WTC11 (cell line): ENCODE data around the gene TACO1. TPM values are rescaled to one million over a fixed set of nuclear protein-coding genes. Genes with fewer than 3 reads are reported as not detected.

Experiments used
- ATAC-seq: fragments of 200-7000 bp; cut with Tn5 transposase; 2 replicates; pipeline ENCODE4 v1.10.0; 2021; ENCODE audit warnings: mild to moderate bottlenecking, moderate library complexity
- CTCF ChIA-PET: fragments of 300-600 bp; sonication (Branson Sonifier 250); formaldehyde crosslinking; loops from one replicate; lab custom pipeline; 2021; ENCODE audit warnings: antibody characterized with exemption; lab: Charles Lee
- POLR2A ChIA-PET: fragments of 350-600 bp; sonication (Branson Sonifier 250); formaldehyde crosslinking; loops from one replicate; lab custom pipeline; 2021; ENCODE audit warnings: antibody characterized with exemption; lab: Charles Lee
- DNase-seq: peaks from one replicate; pipeline ENCODE4 v3.0.0; 2021; ENCODE audit warnings: low spot score
- H3K27ac Mint-ChIP-seq: 2 replicates; pipeline ENCODE4 v1.8.0; 2021; ENCODE audit warnings: mixed read lengths
- H3K27me3 Mint-ChIP-seq: 2 replicates; pipeline ENCODE4 v1.8.0; 2021; ENCODE audit warnings: low read depth, mild to moderate bottlenecking, moderate library complexity, mixed read lengths
- H3K36me3 Mint-ChIP-seq: 2 replicates; pipeline ENCODE4 v1.8.0; 2021; ENCODE audit warnings: mixed read lengths
- H3K4me1 Mint-ChIP-seq: 2 replicates; pipeline ENCODE4 v1.8.0; 2022; ENCODE audit warnings: mixed read lengths
- H3K4me3 Mint-ChIP-seq: 2 replicates; pipeline ENCODE4 v1.8.0; 2021; ENCODE audit warnings: mild to moderate bottlenecking, moderate library complexity, mixed read lengths
- H3K9me3 Mint-ChIP-seq: 2 replicates; pipeline ENCODE4 v1.8.0; 2021; ENCODE audit warnings: mixed read lengths
- AR ChIP-seq: fragments of 250-450 bp; sonication (Bioruptor Pico); IDR thresholded peaks from 2 replicates; pipeline ENCODE4 v1.9.0; 2021; ENCODE audit warnings: mild to moderate bottlenecking
- ARID4B ChIP-seq: sonication (generic); formaldehyde crosslinking; IDR thresholded peaks from 2 replicates; pipeline ENCODE4 v1.8.0; 2023; ENCODE audit warnings: missing genetic modification reagents, mild to moderate bottlenecking, borderline replicate concordance
- CBFB ChIP-seq: sonication (generic); formaldehyde crosslinking; IDR thresholded peaks from 2 replicates; pipeline ENCODE4 v1.8.1; 2022; ENCODE audit warnings: mild to moderate bottlenecking, low read depth, missing genetic modification reagents
- CREB1 ChIP-seq: sonication (generic); formaldehyde crosslinking; IDR thresholded peaks from 2 replicates; pipeline ENCODE4 v1.8.0; 2023; ENCODE audit warnings: mild to moderate bottlenecking, missing genetic modification reagents
- E2F4 ChIP-seq: sonication (generic); formaldehyde crosslinking; IDR thresholded peaks from 2 replicates; pipeline ENCODE4 v1.8.1; 2022; ENCODE audit warnings: low read depth, mild to moderate bottlenecking, moderate library complexity, missing genetic modification reagents, borderline replicate concordance
- ELF4 ChIP-seq: sonication (generic); formaldehyde crosslinking; IDR thresholded peaks from 2 replicates; pipeline ENCODE4 v1.8.1; 2022; ENCODE audit warnings: low read depth, mild to moderate bottlenecking, moderate library complexity, missing genetic modification reagents
- ERG ChIP-seq: fragments of 250-450 bp; sonication (Bioruptor Pico); IDR thresholded peaks from 2 replicates; pipeline ENCODE4 v1.8.0; 2021; ENCODE audit warnings: mild to moderate bottlenecking
- ESRRA ChIP-seq: sonication (generic); formaldehyde crosslinking; IDR thresholded peaks from 2 replicates; pipeline ENCODE4 v1.8.1; 2022; ENCODE audit warnings: mild to moderate bottlenecking, missing genetic modification reagents, borderline replicate concordance
- FOXJ3 ChIP-seq: sonication (generic); formaldehyde crosslinking; IDR thresholded peaks from 2 replicates; pipeline ENCODE4 v1.9.0; 2021; ENCODE audit warnings: missing genetic modification reagents, mild to moderate bottlenecking, borderline replicate concordance
- FOXP4 ChIP-seq: sonication (generic); formaldehyde crosslinking; IDR thresholded peaks from 2 replicates; pipeline ENCODE4 v1.8.0; 2022; ENCODE audit warnings: mild to moderate bottlenecking, missing genetic modification reagents
- JUN ChIP-seq: sonication (generic); formaldehyde crosslinking; IDR thresholded peaks from 2 replicates; pipeline ENCODE4 v1.8.0; 2023; ENCODE audit warnings: mild to moderate bottlenecking, missing genetic modification reagents
- KAT7 ChIP-seq: sonication (generic); formaldehyde crosslinking; IDR thresholded peaks from 2 replicates; pipeline ENCODE4 v1.8.1; 2023; ENCODE audit warnings: missing genetic modification reagents, mild to moderate bottlenecking, borderline replicate concordance
- NFYB ChIP-seq: sonication (generic); formaldehyde crosslinking; conservative IDR thresholded peaks from 2 replicates; pipeline ENCODE4 v1.8.0; 2022; ENCODE audit warnings: low read depth, missing genetic modification reagents
- OVOL2 ChIP-seq: fragments of 250-450 bp; sonication (Bioruptor Pico); IDR thresholded peaks from 2 replicates; pipeline ENCODE4 v1.9.0; 2021; ENCODE audit warnings: mild to moderate bottlenecking, borderline replicate concordance
- PRRX2 ChIP-seq: fragments of 250-450 bp; sonication (Bioruptor Pico); IDR thresholded peaks from 2 replicates; pipeline ENCODE4 v1.8.0; 2021; ENCODE audit warnings: mild to moderate bottlenecking
- SOX15 ChIP-seq: fragments of 250-450 bp; sonication (Bioruptor Pico); IDR thresholded peaks from 2 replicates; pipeline ENCODE4 v1.9.0; 2021; ENCODE audit warnings: mild to moderate bottlenecking
- TP53 ChIP-seq: sonication (generic); formaldehyde crosslinking; IDR thresholded peaks from 2 replicates; pipeline ENCODE4 v1.8.1; 2023; ENCODE audit warnings: mild to moderate bottlenecking, missing genetic modification reagents
- ZBTB43 ChIP-seq: sonication (generic); formaldehyde crosslinking; IDR thresholded peaks from 2 replicates; pipeline ENCODE4 v1.8.1; 2023; ENCODE audit warnings: mild to moderate bottlenecking, missing genetic modification reagents
- ZNF219 ChIP-seq: sonication (generic); formaldehyde crosslinking; IDR thresholded peaks from 2 replicates; pipeline ENCODE4 v1.8.0; 2023; ENCODE audit warnings: missing genetic modification reagents, mild to moderate bottlenecking, borderline replicate concordance
- ZNF232 ChIP-seq: sonication (generic); formaldehyde crosslinking; IDR thresholded peaks from 2 replicates; pipeline ENCODE4 v1.8.0; 2022; ENCODE audit warnings: mild to moderate bottlenecking, missing genetic modification reagents
- ZNF263 ChIP-seq: sonication (generic); formaldehyde crosslinking; IDR thresholded peaks from 2 replicates; pipeline ENCODE4 v1.8.1; 2022; ENCODE audit warnings: low read depth, mild to moderate bottlenecking, moderate library complexity, missing genetic modification reagents
- ZNF396 ChIP-seq: fragments of 250-450 bp; sonication (Bioruptor Pico); IDR thresholded peaks from 2 replicates; pipeline ENCODE4 v1.8.0; 2021; ENCODE audit warnings: mild to moderate bottlenecking, moderate library complexity, borderline replicate concordance
- total RNA-seq: library from RNA; stranded (reverse); gene quantifications from 3 replicates; pipeline ENCODE4 v1.2.3, GENCODE V29; 2021

TACO1 gene
- total RNA-seq, 1 experiment from 2014 or later, result 26.9 TPM

- Mint-ChIP-seq H3K27me3 (no peaks in the 10 kb centered on the region), H3K4me1 (peaks cover 18% of the 10 kb centered on the region), H3K4me3 (peak overlapping the region; percentile 97), H3K9me3 (no peaks in the 10 kb centered on the region), H3K36me3 (peaks cover 7% of the 10 kb centered on the region), H3K27ac (0 out of 2 replicates have a peak overlapping the region, but pooled peaks have one; percentile 66)
- no peak for ATAC-seq
- CTCF ChIA-PET, result interaction anchor here (0.6 to 3.3 kb wide), 6 partner anchors 9 to 127 kb away, joined by 3 to 16 read pairs (median 4); partner anchors contain the start of gene KCNH6
- TF ChIP-seq KAT7 (CRISPR knock-in tag) (no peak), NFYB (CRISPR knock-in tag) (no peak), ARID4B (no peak), ZBTB43 (CRISPR knock-in tag) (no peak), ZNF219 (no peak), FOXJ3 (no peak), ERG (CRISPR knock-in tag) (no peak), ZNF232 (CRISPR knock-in tag) (no peak), JUN (CRISPR knock-in tag) (no peak), ZNF396 (no peak), PRRX2 (CRISPR knock-in tag) (no peak), ESRRA (CRISPR knock-in tag) (no peak), TP53 (CRISPR knock-in tag) (no peak), ELF4 (no peak)
- DNase-seq, result no peak
- POLR2A ChIA-PET, result interaction anchor here (0.6 kb wide), 2 partner anchors 70 to 123 kb away, joined by 5 to 7 read pairs; partner anchors contain the start of gene MAP3K3
Observed at GRCh38 chr17:63552211-63552610, 48.5 kb upstream of the TACO1 start.

GRCh38 chr17:63555500-63556156 lies 45.1 kb upstream of the TACO1 start:
- peaks cover 10% of the 10 kb centered on the region for H3K36me3 Mint-ChIP-seq
- ChIA-PET CTCF (interaction anchor here (1.3 kb wide), 1 partner anchor 9 kb away, joined by 3 read pairs; no protein-coding TSS in a partner anchor), POLR2A (no interaction called here)
- H3K9me3 Mint-ChIP-seq, result no peaks in the 10 kb centered on the region
- peaks cover 14% of the 10 kb centered on the region for H3K4me1 Mint-ChIP-seq
- DNase-seq (no peak), ATAC-seq (no peak)
- H3K4me3 Mint-ChIP-seq, result no peak overlapping the region
- no peaks in the 10 kb centered on the region for H3K27me3 Mint-ChIP-seq
- no peak overlapping the region for H3K27ac Mint-ChIP-seq
- TF ChIP-seq PRRX2 (CRISPR knock-in tag), result no peak
- no peak for TF ChIP-seq AR (CRISPR knock-in tag)
- no peak for TF ChIP-seq CREB1
- no peak for TF ChIP-seq ZNF396
- no peak for TF ChIP-seq SOX15 (CRISPR knock-in tag)
- TF ChIP-seq FOXP4 (CRISPR knock-in tag), result no peak
- no peak for TF ChIP-seq CBFB (CRISPR knock-in tag)
- TF ChIP-seq OVOL2 (CRISPR knock-in tag), result no peak
- no peak for TF ChIP-seq ZNF263
- TF ChIP-seq ZNF219, result no peak
- TF ChIP-seq E2F4 (CRISPR knock-in tag), result no peak
